HEK293 (cell line): Measurements from ENCODE around the gene HOXA6.

ENCODE experiments used
- CTCF ChIA-PET: fragments of 350-600 bp; formaldehyde crosslinking; extraction: SDS; loops from one replicate; lab custom pipeline; 2021; ENCODE audit warnings: antibody characterized with exemption; lab: Yijun Ruan, JAX
- POLR2A ChIA-PET: fragments of 300-600 bp; formaldehyde crosslinking; extraction: SDS; loops from one replicate; lab custom pipeline; 2020; ENCODE audit warnings: antibody characterized with exemption, inconsistent platforms; lab: Yijun Ruan, JAX
- H3K27ac ChIP-seq: fragments of 200-500 bp; sonication (Bioruptor generic); 2 replicates; pipeline ENCODE4 v1.5.1; 2014; ENCODE audit warnings: low read depth, low read length, control low read depth, inconsistent platforms; ENCODE audit errors: extremely low read depth
- H3K36me3 ChIP-seq, 2 experiments: fragments of 200-500 bp in 1 of 2; sonication (Bioruptor generic) in 1 of 2; 1 replicate in 1 of 2; 2 replicates in 1 of 2; pipeline ENCODE4 v1.5.1; 2014 to 2017; ENCODE audit warnings: inconsistent platforms in 2 of 2, low read length in 2 of 2; ENCODE audit not compliant: control insufficient read depth in 2 of 2, insufficient read depth in 1 of 2
- H3K4me1 ChIP-seq: fragments of 200-500 bp; sonication (Bioruptor generic); 2 replicates; pipeline ENCODE4 v1.5.1; 2014; ENCODE audit warnings: mild to moderate bottlenecking, low read length, inconsistent platforms; ENCODE audit not compliant: control insufficient read depth, insufficient read depth
- H3K4me3 ChIP-seq: 2 replicates; pipeline ENCODE4 v1.5.1; 2011; ENCODE audit warnings: low read depth, mild to moderate bottlenecking, control low read depth, low read length, moderate library complexity
- H3K9me3 ChIP-seq: fragments of 200-500 bp; sonication (Bioruptor generic); 2 replicates; pipeline ENCODE4 v1.5.1; 2014; ENCODE audit warnings: low read depth, low read length, inconsistent platforms; ENCODE audit not compliant: control insufficient read depth, insufficient read depth
- GLIS2 ChIP-seq: fragments of 450-650 bp; formaldehyde crosslinking; IDR thresholded peaks from 2 replicates; pipeline ENCODE4 v1.5.1; 2016; ENCODE audit warnings: missing biosample characterization, missing genetic modification characterization
- HOXC10 ChIP-seq: sonication (generic); formaldehyde crosslinking; IDR thresholded peaks from 2 replicates; pipeline ENCODE4 v1.8.1; 2023; ENCODE audit warnings: mild to moderate bottlenecking, missing genetic modification reagents
- IKZF3 ChIP-seq: fragments of 450-650 bp; IDR thresholded peaks from 2 replicates; pipeline ENCODE4 v1.5.0; 2018; ENCODE audit warnings: missing biosample characterization, mild to moderate bottlenecking, missing genetic modification characterization, moderate library complexity
- KLF7 ChIP-seq: fragments of 450-650 bp; formaldehyde crosslinking; IDR thresholded peaks from 2 replicates; pipeline ENCODE4 v1.5.1; 2016; ENCODE audit warnings: missing biosample characterization, missing genetic modification characterization, borderline replicate concordance
- MYNN ChIP-seq: fragments of 450-650 bp; formaldehyde crosslinking; IDR thresholded peaks from 2 replicates; pipeline ENCODE4 v1.5.1; 2016; ENCODE audit warnings: missing biosample characterization, missing genetic modification characterization, borderline replicate concordance
- PRDM1 ChIP-seq: fragments of 450-650 bp; formaldehyde crosslinking; IDR thresholded peaks from 2 replicates; pipeline ENCODE4; 2016; ENCODE audit warnings: missing biosample characterization, missing genetic modification characterization
- PRDM10 ChIP-seq: fragments of 450-650 bp; formaldehyde crosslinking; IDR thresholded peaks from 2 replicates; pipeline ENCODE4 v1.5.1; 2016; ENCODE audit warnings: missing biosample characterization, missing genetic modification characterization
- TCF7L2 ChIP-seq: IDR thresholded peaks from 2 replicates; pipeline ENCODE4 v1.6.1; 2011; ENCODE audit warnings: low read depth, mild to moderate bottlenecking, inconsistent platforms, low read length, moderate library complexity, borderline replicate concordance
- TRIM28 ChIP-seq: IDR thresholded peaks from 2 replicates; pipeline ENCODE4 v1.6.1; 2011; ENCODE audit warnings: low read length, control low read depth, borderline replicate concordance
- WT1 ChIP-seq: fragments of 450-650 bp; formaldehyde crosslinking; IDR thresholded peaks from 2 replicates; pipeline ENCODE4 v1.5.1; 2016; ENCODE audit warnings: missing biosample characterization, missing genetic modification characterization
- ZBTB17 ChIP-seq: fragments of 450-650 bp; formaldehyde crosslinking; IDR thresholded peaks from 2 replicates; pipeline ENCODE4 v1.5.1; 2016; ENCODE audit warnings: missing biosample characterization, missing genetic modification characterization
- ZFHX2 ChIP-seq: fragments of 450-650 bp; formaldehyde crosslinking; conservative IDR thresholded peaks from 2 replicates; pipeline ENCODE4 v1.5.1; 2016; ENCODE audit warnings: missing biosample characterization, missing genetic modification characterization
- ZFP3 ChIP-seq: fragments of 450-650 bp; formaldehyde crosslinking; IDR thresholded peaks from 2 replicates; pipeline ENCODE4 v1.5.1; 2016; ENCODE audit warnings: low read depth, missing biosample characterization, missing genetic modification characterization
- ZFP41 ChIP-seq: fragments of 450-650 bp; formaldehyde crosslinking; IDR thresholded peaks from 2 replicates; pipeline ENCODE4 v1.5.1; 2016; ENCODE audit warnings: missing biosample characterization, missing genetic modification characterization, borderline replicate concordance
- ZNF10 ChIP-seq: fragments of 450-650 bp; formaldehyde crosslinking; IDR thresholded peaks from 2 replicates; pipeline ENCODE4 v1.5.1; 2017; ENCODE audit warnings: missing biosample characterization, missing genetic modification characterization
- ZNF223 ChIP-seq: fragments of 450-650 bp; formaldehyde crosslinking; IDR thresholded peaks from 2 replicates; pipeline ENCODE4 v1.5.1; 2016; ENCODE audit warnings: missing biosample characterization, missing genetic modification characterization
- ZNF324 ChIP-seq: fragments of 450-650 bp; formaldehyde crosslinking; IDR thresholded peaks from 2 replicates; pipeline ENCODE4 v1.5.1; 2016; ENCODE audit warnings: missing biosample characterization, missing genetic modification characterization
- ZNF366 ChIP-seq: fragments of 450-650 bp; formaldehyde crosslinking; conservative IDR thresholded peaks from 2 replicates; pipeline ENCODE4 v1.5.1; 2016; ENCODE audit warnings: missing biosample characterization, missing genetic modification characterization
- ZNF394 ChIP-seq: fragments of 450-650 bp; formaldehyde crosslinking; IDR thresholded peaks from 2 replicates; pipeline ENCODE4 v1.5.1; 2016; ENCODE audit warnings: missing biosample characterization, missing genetic modification characterization, mild to moderate bottlenecking, moderate library complexity, borderline replicate concordance
- ZNF449 ChIP-seq: fragments of 450-650 bp; formaldehyde crosslinking; IDR thresholded peaks from 2 replicates; pipeline ENCODE4 v1.5.1; 2017; ENCODE audit warnings: missing biosample characterization, mild to moderate bottlenecking, missing genetic modification characterization, moderate library complexity
- ZNF596 ChIP-seq: fragments of 450-650 bp; IDR thresholded peaks from 2 replicates; pipeline ENCODE4 v1.5.0; 2018; ENCODE audit warnings: missing biosample characterization, mild to moderate bottlenecking, missing genetic modification characterization, moderate library complexity
- ZNF623 ChIP-seq: fragments of 450-650 bp; formaldehyde crosslinking; IDR thresholded peaks from 2 replicates; pipeline ENCODE4 v1.5.1; 2016; ENCODE audit warnings: missing biosample characterization, missing genetic modification characterization
- ZNF660 ChIP-seq: fragments of 450-650 bp; IDR thresholded peaks from 2 replicates; pipeline ENCODE4 v1.5.1; 2018; ENCODE audit warnings: missing biosample characterization, mild to moderate bottlenecking, missing genetic modification characterization
- ZNF701 ChIP-seq: fragments of 450-650 bp; formaldehyde crosslinking; IDR thresholded peaks from 2 replicates; pipeline ENCODE4 v1.5.1; 2016; ENCODE audit warnings: missing biosample characterization, missing genetic modification characterization
- ZNF843 ChIP-seq: fragments of 450-650 bp; formaldehyde crosslinking; IDR thresholded peaks from 2 replicates; pipeline ENCODE4 v1.5.1; 2016; ENCODE audit warnings: missing biosample characterization, missing genetic modification characterization
- TF ChIP-seq, protein P1 (sequence below): fragments of 450-650 bp; formaldehyde crosslinking; IDR thresholded peaks from 2 replicates; pipeline ENCODE4 v1.5.1; 2016; ENCODE audit warnings: missing biosample characterization, missing genetic modification characterization
- TF ChIP-seq, protein P2 (sequence below): fragments of 450-650 bp; formaldehyde crosslinking; IDR thresholded peaks from 2 replicates; pipeline ENCODE4 v1.5.1; 2016; ENCODE audit warnings: missing biosample characterization, missing genetic modification characterization

The HOXA6 gene

GRCh38 chr7:27185013-27185853, 37.7 kb upstream of the HOXA6 start, which contains the start of gene HOXA11 (continued):
- peak; percentile 38; the same call in 1 of the 2 replicates for TF ChIP-seq TCF7L2
- TF ChIP-seq PRDM1 (tag by site-specific recombination) = peak; percentile 70; the same call in 1 of the 2 replicates
- 0 out of 2 replicates have a peak, but pooled peaks have one; percentile 6 for TF ChIP-seq ZNF10 (tag by site-specific recombination)
- TF ChIP-seq GLIS2 (tag by site-specific recombination) = peak; percentile 99
- TF ChIP-seq WT1 (tag by site-specific recombination) = no peak; the same call in 1 of the 2 replicates
- TF ChIP-seq ZFHX2 (tag by site-specific recombination) = 0 out of 2 replicates have a peak, but pooled peaks have one; percentile 5
- no peak for TF ChIP-seq ZFP41

DNA sequence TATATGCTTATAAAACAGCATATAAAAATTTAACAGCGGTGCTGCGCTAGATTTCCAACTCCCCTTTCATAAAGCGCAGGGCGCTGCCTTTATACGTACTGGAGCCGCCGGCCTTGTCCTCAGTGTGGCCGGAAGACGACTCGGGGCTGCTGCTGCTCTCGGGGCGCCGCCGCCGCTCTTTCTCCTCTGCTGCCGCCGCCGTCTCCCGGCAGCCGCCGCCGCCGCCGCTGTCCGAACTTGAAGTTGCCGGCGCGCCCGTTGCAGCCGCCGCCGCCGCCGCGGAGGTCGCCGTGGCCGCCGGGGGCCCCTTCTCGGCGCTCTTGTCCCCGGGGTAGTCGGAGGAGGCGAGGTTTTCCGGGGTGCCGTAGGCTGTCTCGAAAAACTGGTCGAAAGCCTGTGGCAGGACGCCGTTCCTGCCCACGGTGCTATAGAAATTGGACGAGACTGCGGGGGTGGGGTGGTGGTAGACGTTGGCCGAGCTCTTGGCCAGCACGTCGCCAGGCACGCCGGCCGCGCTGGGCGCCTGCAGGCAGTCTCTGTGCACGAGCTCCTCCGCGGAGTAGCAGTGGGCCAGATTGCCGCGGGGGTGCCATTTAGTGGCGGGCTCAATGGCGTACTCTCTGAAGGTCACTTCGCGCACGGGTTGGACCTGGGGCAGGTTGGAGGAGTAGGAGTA, 36.9 kb upstream of the HOXA6 start:
- Histone ChIP-seq H3K9me3 (no peaks in the 10 kb centered on the region), H3K4me3 (peak overlapping the region; percentile 55), H3K27ac (peak overlapping the region; percentile 99), H3K36me3 (peaks cover 0 to 10% of the 10 kb centered on the region in 2 experiments; a peak in 2 of 3 replicates), H3K4me1 (peaks cover 47% of the 10 kb centered on the region)
- CTCF ChIA-PET = interaction anchor here (0.7 to 3.2 kb wide), 4 partner anchors 9 to 160 kb away, joined by 3 to 26 read pairs (median 5); no protein-coding TSS in a partner anchor
- POLR2A ChIA-PET = interaction anchor here (0.5 to 7.6 kb wide), 21 partner anchors 11 to 1328 kb away, joined by 3 to 237 read pairs (median 5); partner anchors contain the start of genes EVX1, HOXA10, HOXA13 and HOXA7
- TF ChIP-seq ZNF623 (tag by site-specific recombination) = no peak
- TF ChIP-seq ZNF366 (tag by site-specific recombination) = no peak
- no peak for TF ChIP-seq ZBTB17 (tag by site-specific recombination)
- peak; percentile 93 for TF ChIP-seq ZNF394 (tag by site-specific recombination)
- TF ChIP-seq TRIM28 = no peak
- TF ChIP-seq PRDM1 (tag by site-specific recombination) = no peak
- TF ChIP-seq ZNF843 (tag by site-specific recombination) = no peak
- TF ChIP-seq ZNF223 (tag by site-specific recombination) = no peak
- 0 out of 2 replicates have a peak, but pooled peaks have one; percentile 10 for TF ChIP-seq ZNF660 (tag by site-specific recombination)
- TF ChIP-seq ZNF324 = no peak
- no peak for TF ChIP-seq ZNF596 (tag by site-specific recombination)
- TF ChIP-seq HOXC10 = no peak
- no peak for TF ChIP-seq PRDM10 (tag by site-specific recombination)
- TF ChIP-seq, protein P1, sequence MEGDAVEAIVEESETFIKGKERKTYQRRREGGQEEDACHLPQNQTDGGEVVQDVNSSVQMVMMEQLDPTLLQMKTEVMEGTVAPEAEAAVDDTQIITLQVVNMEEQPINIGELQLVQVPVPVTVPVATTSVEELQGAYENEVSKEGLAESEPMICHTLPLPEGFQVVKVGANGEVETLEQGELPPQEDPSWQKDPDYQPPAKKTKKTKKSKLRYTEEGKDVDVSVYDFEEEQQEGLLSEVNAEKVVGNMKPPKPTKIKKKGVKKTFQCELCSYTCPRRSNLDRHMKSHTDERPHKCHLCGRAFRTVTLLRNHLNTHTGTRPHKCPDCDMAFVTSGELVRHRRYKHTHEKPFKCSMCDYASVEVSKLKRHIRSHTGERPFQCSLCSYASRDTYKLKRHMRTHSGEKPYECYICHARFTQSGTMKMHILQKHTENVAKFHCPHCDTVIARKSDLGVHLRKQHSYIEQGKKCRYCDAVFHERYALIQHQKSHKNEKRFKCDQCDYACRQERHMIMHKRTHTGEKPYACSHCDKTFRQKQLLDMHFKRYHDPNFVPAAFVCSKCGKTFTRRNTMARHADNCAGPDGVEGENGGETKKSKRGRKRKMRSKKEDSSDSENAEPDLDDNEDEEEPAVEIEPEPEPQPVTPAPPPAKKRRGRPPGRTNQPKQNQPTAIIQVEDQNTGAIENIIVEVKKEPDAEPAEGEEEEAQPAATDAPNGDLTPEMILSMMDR = no peak
- TF ChIP-seq, protein P2, sequence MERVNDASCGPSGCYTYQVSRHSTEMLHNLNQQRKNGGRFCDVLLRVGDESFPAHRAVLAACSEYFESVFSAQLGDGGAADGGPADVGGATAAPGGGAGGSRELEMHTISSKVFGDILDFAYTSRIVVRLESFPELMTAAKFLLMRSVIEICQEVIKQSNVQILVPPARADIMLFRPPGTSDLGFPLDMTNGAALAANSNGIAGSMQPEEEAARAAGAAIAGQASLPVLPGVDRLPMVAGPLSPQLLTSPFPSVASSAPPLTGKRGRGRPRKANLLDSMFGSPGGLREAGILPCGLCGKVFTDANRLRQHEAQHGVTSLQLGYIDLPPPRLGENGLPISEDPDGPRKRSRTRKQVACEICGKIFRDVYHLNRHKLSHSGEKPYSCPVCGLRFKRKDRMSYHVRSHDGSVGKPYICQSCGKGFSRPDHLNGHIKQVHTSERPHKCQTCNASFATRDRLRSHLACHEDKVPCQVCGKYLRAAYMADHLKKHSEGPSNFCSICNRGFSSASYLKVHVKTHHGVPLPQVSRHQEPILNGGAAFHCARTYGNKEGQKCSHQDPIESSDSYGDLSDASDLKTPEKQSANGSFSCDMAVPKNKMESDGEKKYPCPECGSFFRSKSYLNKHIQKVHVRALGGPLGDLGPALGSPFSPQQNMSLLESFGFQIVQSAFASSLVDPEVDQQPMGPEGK (tag by site-specific recombination) = no peak
- TF ChIP-seq ZNF701 (tag by site-specific recombination) = no peak
- no peak for TF ChIP-seq IKZF3 (tag by site-specific recombination)
- no peak for TF ChIP-seq KLF7
- TF ChIP-seq ZNF449 = no peak
- TF ChIP-seq ZFP3 = no peak
- TF ChIP-seq MYNN = no peak
